Liver (tissue), 9 donors: ENCODE data around the gene GXYLT2. TPM values are rescaled to one million over a fixed set of nuclear protein-coding genes. Genes with fewer than 3 reads are reported as not detected.
A peak's percentile ranks its signal among the peaks of the same experiment; 100 is the strongest.

ENCODE experiments used
- DNase-seq: peaks from one replicate; pipeline ENCODE4 v3.0.0-alpha.2; 2017; ENCODE audit warnings: low spot score
- H3K27ac ChIP-seq, 2 donors: one replicate each; pipeline ENCODE4 v1.7.0; 2013; ENCODE audit warnings: inconsistent platforms in 2 of 2, low read length in 2 of 2, control low read depth in 1 of 2, low read depth in 1 of 2, mild to moderate bottlenecking in 1 of 2
- H3K27me3 ChIP-seq, 4 donors: one replicate each; pipeline versions ENCODE4 v1.6.1 to v1.7.0; 2013; ENCODE audit warnings: low read length in 3 of 4, inconsistent platforms in 1 of 4, mild to moderate bottlenecking in 1 of 4, moderate library complexity in 1 of 4; ENCODE audit not compliant: control insufficient read depth in 4 of 4, insufficient read depth in 4 of 4
- H3K36me3 ChIP-seq, 4 donors: one replicate each; pipeline versions ENCODE4 v1.6.1 to v1.7.0; 2013; ENCODE audit warnings: low read length in 3 of 4, mild to moderate bottlenecking in 3 of 4, low read depth in 1 of 4, moderate library complexity in 1 of 4; ENCODE audit not compliant: control insufficient read depth in 4 of 4, insufficient read depth in 3 of 4
- H3K4me1 ChIP-seq, 4 donors: one replicate each; pipeline versions ENCODE4 v1.6.1 to v1.7.0; 2013; ENCODE audit warnings: low read length in 3 of 4, mild to moderate bottlenecking in 3 of 4, moderate library complexity in 1 of 4; ENCODE audit not compliant: control insufficient read depth in 4 of 4, insufficient read depth in 4 of 4
- H3K4me3 ChIP-seq, 3 donors: one replicate each; pipeline versions ENCODE4 v1.6.1 to v1.7.0; 2013; ENCODE audit warnings: low read length in 3 of 3, control low read depth in 1 of 3, low read depth in 1 of 3, mild to moderate bottlenecking in 1 of 3
- H3K9ac ChIP-seq, 2 donors: one replicate each; pipeline ENCODE4 v1.7.0; 2013; ENCODE audit warnings: low read length in 2 of 2, mild to moderate bottlenecking in 2 of 2, moderate library complexity in 2 of 2, control low read depth in 1 of 2, low read depth in 1 of 2
- H3K9me3 ChIP-seq, 4 donors: one replicate each; pipeline versions ENCODE4 v1.6.1 to v1.7.0; 2013; ENCODE audit warnings: low read length in 3 of 4; ENCODE audit not compliant: control insufficient read depth in 4 of 4
- ATF3 ChIP-seq: IDR thresholded peaks from 2 replicates; pipeline ENCODE4 v1.6.1; 2016; ENCODE audit warnings: antibody characterized with exemption
- EGR1 ChIP-seq, 2 donors: IDR thresholded peaks; 2 replicates each; pipeline ENCODE4 v1.6.1; 2016 to 2018; ENCODE audit warnings: antibody characterized with exemption in 2 of 2, low read depth in 2 of 2
- FOXA1 ChIP-seq: IDR thresholded peaks from 2 replicates; pipeline ENCODE4 v1.6.1; 2016; ENCODE audit warnings: antibody characterized with exemption
- FOXA2 ChIP-seq: IDR thresholded peaks from 2 replicates; pipeline ENCODE4 v1.6.1; 2016; ENCODE audit warnings: antibody characterized with exemption
- GABPA ChIP-seq, 2 donors: IDR thresholded peaks in 1 of 2; conservative IDR thresholded peaks in 1 of 2; 2 replicates each; pipeline ENCODE4 v1.6.1; 2016; ENCODE audit warnings: antibody characterized with exemption in 2 of 2, mild to moderate bottlenecking in 1 of 2, moderate library complexity in 1 of 2
- HNF4A ChIP-seq, 2 donors: conservative IDR thresholded peaks; 2 replicates each; pipeline ENCODE4 v1.6.1; 2016; ENCODE audit warnings: antibody characterized with exemption in 2 of 2, mild to moderate bottlenecking in 2 of 2
- HNF4G ChIP-seq: IDR thresholded peaks from 2 replicates; pipeline ENCODE4 v1.6.1; 2016; ENCODE audit warnings: antibody characterized with exemption
- JUND ChIP-seq, 2 donors: IDR thresholded peaks; 2 replicates each; pipeline ENCODE4 v1.6.1; 2016; ENCODE audit warnings: antibody characterized with exemption in 2 of 2
- MAX ChIP-seq: IDR thresholded peaks from 2 replicates; pipeline ENCODE4 v1.6.1; 2016; ENCODE audit warnings: antibody characterized with exemption
- RAD21 ChIP-seq, 2 donors: IDR thresholded peaks; 2 replicates each; pipeline ENCODE4 v1.6.1; 2016; ENCODE audit warnings: antibody characterized with exemption in 2 of 2, mild to moderate bottlenecking in 2 of 2
- REST ChIP-seq: IDR thresholded peaks from 2 replicates; pipeline ENCODE4 v1.6.1; 2016; ENCODE audit warnings: antibody characterized with exemption, mild to moderate bottlenecking
- SP1 ChIP-seq: IDR thresholded peaks from 2 replicates; pipeline ENCODE4 v1.6.1; 2018; ENCODE audit warnings: antibody characterized with exemption, mild to moderate bottlenecking
- TAF1 ChIP-seq: conservative IDR thresholded peaks from 2 replicates; pipeline ENCODE4 v1.6.1; 2016; ENCODE audit warnings: antibody characterized with exemption, mild to moderate bottlenecking
- ZBTB33 ChIP-seq: IDR thresholded peaks from 2 replicates; pipeline ENCODE4 v1.6.1; 2016; ENCODE audit warnings: antibody characterized with exemption
- WGBS: extraction: QIAGEN DNeasy Blood & Tissue Kit; methylation state at CpG from one replicate; pipeline ENCODE4 v1.1.7; 2013; 5-methylcytosine and 5-hydroxymethylcytosine counted together
- polyA plus RNA-seq, 2 donors: library from polyadenylated mRNA; stranded (reverse) in 1 of 2; unstranded in 1 of 2; fragments of 200-250 nt in 1 of 2; fragments of >200 nt in 1 of 2; fragmentation: Nextera tagmentation in 1 of 2; extraction: Ambion mirVana in 1 of 2; gene quantifications; one replicate each; pipeline versions ENCODE4 v1.2.1 to v1.2.3, GENCODE V29; 2013 to 2015
- total RNA-seq, 2 donors: library from RNA; depleted of rRNA; stranded (reverse); fragments of >200 nt; gene quantifications; one replicate each; pipeline ENCODE4 v1.2.3, GENCODE V29; 2014
- donor health status: healthy.
- donor health status: healthy.
- donor health status: healthy.
- donor health status: healthy.
- donor health status: healthy.

Gene GXYLT2
- total and polyA plus RNA-seq, 4 donors: 0.06 to 0.98 (median 0.10) TPM

GRCh38 chr3:72844436-72844993, 43.3 kb upstream of the GXYLT2 start:
- no peak overlapping the region for H3K9ac ChIP-seq
- H3K36me3 ChIP-seq: peaks cover 0 to 15% (median 12%) of the 10 kb centered on the region in 4 donors
- H3K4me3 ChIP-seq: no peak overlapping the region
- H3K9me3 ChIP-seq: no peaks in the 10 kb centered on the region
- no peak overlapping the region for H3K27ac ChIP-seq
- no peaks in the 10 kb centered on the region for H3K27me3 ChIP-seq
- TF ChIP-seq GABPA (IDR thresholded peaks at IDR 0.05 in 1 of 2, conservative IDR thresholded peaks at IDR 0.05 in 1 of 2): no peak
- no peak for TF ChIP-seq HNF4A (conservative IDR thresholded peaks at IDR 0.05)
- TF ChIP-seq REST: no peak
- TF ChIP-seq SP1: no peak
- 93% methylated on average over 1 of the region's 1 CpG for WGBS
- no peak for DNase-seq
- peaks cover 0 to 18% (median 17%) of the 10 kb centered on the region in 4 donors for H3K4me1 ChIP-seq

GRCh38 chr3:72846166-72846565, 41.7 kb upstream of the GXYLT2 start:
- WGBS: 95% methylated on average over 10 of the region's 10 CpGs
- H3K9me3 ChIP-seq: no peaks in the 10 kb centered on the region
- no peak overlapping the region for H3K27ac ChIP-seq
- no peak for DNase-seq
- peaks cover 0 to 10% (median 5%) of the 10 kb centered on the region in 4 donors for H3K36me3 ChIP-seq
- H3K9ac ChIP-seq: no peak overlapping the region
- peaks cover 0 to 18% (median 17%) of the 10 kb centered on the region in 4 donors for H3K4me1 ChIP-seq
- no peak for TF ChIP-seq JUND (IDR thresholded peaks at IDR 0.05)
- no peak for TF ChIP-seq FOXA2
- no peak for TF ChIP-seq ZBTB33
- TF ChIP-seq HNF4G: no peak
- TF ChIP-seq EGR1 (IDR thresholded peaks at IDR 0.05; ENCODE audit: low read depth in 2 of 2): no peak
- TF ChIP-seq SP1: no peak
- no peak for TF ChIP-seq TAF1
- TF ChIP-seq ATF3: no peak
- no peak overlapping the region for H3K4me3 ChIP-seq
- no peaks in the 10 kb centered on the region for H3K27me3 ChIP-seq

- 17% methylated on average over 6 of the region's 6 CpGs for WGBS
- Histone ChIP-seq H3K27me3 (no peaks in the 10 kb centered on the region), H3K4me1 (peaks cover 0 to 18% (median 17%) of the 10 kb centered on the region in 4 donors), H3K36me3 (no peaks in the 10 kb centered on the region), H3K4me3 (peak overlapping the region; percentile 63 to 100 (median 100)), H3K27ac (peak overlapping the region; percentile 73 to 92), H3K9ac (peak overlapping the region; percentile 45 to 89), H3K9me3 (no peaks in the 10 kb centered on the region)
- no peak for DNase-seq
- TF ChIP-seq SP1 (no peak), HNF4G (no peak), TAF1 (no peak), FOXA1 (no peak), GABPA (IDR thresholded peaks at IDR 0.05 in 1 of 2, conservative IDR thresholded peaks at IDR 0.05 in 1 of 2) (no peak), ZBTB33 (no peak), RAD21 (IDR thresholded peaks at IDR 0.05) (no peak), HNF4A (conservative IDR thresholded peaks at IDR 0.05) (no peak), MAX (no peak), FOXA2 (no peak)
These were observed 40.6 kb upstream of the GXYLT2 start for GRCh38 chr3:72847282-72847681.
